Fibroblast of skin of abdomen (primary cell): Measurements from ENCODE around the gene WFDC9.
"Not testable (repeated sequence)": the region's sequence is repeated elsewhere in the genome, so short reads cannot be mapped to it uniquely, and the experiment has no call there.

ENCODE experiments used
- DNase-seq: peaks from one replicate; pipeline ENCODE4 v3.0.0-alpha.2; 2013

WFDC9 gene

DNA sequence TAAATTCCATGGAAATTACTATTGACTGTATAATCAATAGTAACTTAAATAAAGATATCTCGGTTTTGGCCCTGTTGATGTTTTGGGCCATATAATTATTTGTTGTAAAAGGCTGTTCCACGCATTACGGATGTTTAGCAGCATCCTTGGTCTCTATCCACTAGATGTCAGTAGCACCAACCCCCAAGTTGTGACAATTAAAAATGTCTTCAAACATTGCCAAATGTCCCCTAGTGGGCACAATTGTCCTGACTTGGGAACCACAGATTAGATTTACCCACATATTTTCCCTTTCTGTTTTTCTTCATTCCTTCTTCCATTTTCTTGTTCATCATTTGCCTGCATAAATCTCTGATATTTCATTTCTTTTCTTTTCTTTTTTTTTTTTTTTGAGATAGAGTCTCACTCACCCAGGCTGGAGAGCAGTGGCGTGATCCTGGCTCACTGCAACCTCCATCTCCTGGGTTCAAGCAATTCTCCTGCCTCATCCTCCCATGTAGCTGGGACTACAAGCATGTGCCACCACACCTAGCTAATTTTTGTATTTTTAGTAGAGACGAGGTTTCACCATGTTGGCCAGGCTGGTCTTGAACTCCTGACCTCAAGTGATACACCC, 38.4 kb downstream of the WFDC9 start:
- DNase-seq: peak; percentile 40

DNA sequence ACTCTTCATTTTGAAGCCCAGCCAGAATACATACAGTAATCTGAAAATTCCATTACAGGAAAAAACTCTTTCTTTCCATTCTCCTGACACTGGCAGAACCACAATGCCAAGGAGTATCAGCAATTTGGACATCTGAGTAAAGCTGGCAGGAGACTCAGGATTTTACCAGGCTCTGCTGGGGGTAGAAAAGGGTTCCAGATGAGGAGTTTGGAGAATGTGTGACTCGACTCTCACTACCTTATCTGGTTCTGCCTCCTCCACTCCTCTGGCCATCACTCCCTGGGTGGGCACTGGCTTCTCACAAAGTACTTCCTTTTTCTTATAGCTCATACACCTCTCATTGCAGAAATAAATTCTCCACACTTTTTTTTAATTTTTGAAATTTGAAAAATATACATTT, 41.4 kb downstream of the WFDC9 start:
- DNase-seq: no peak

DNA sequence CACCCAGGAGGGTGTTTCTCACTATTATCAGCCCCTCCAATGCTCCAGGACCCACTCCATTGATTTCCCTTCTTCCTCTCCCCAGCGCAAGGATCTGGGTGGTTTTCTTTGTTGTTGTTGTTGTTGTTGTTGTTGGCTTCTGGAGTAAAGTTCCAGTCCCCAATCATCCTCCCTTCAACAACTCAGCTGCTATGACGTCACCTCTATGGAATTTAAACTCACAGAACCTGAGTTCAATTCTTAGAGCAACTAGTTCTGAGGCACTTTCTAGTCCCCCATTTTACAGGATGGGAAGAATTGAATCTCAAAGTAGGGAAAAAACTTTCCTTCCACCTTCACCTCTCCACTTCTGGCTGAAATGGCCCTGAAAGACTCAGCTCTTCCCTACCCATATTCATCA, 42.3 kb downstream of the WFDC9 start:
- no peak for DNase-seq

GRCh38 chr20:45585986-45586385, 45.1 kb downstream of the WFDC9 start:
- not testable (repeated sequence) for DNase-seq

DNA sequence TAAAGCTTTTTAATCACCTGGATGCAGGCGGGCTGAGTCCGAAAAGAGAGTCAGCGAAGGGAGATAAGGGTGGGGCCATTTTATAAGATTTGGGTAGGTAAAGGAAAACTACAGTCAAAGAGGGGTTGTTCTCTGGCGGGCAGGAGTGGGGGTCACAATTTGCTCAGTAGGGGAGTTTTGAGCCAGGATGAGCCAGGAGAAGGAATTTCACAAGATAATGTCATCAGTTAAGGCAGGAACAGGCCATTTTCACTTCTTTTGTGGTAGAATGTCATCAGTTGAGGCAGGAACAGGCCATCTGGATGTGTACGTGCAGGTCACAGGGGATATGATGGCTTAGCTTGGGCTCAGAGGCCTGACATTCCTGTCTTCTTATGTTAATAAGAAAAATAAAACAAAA, 46.8 kb downstream of the WFDC9 start:
- not testable (repeated sequence) for DNase-seq

DNA sequence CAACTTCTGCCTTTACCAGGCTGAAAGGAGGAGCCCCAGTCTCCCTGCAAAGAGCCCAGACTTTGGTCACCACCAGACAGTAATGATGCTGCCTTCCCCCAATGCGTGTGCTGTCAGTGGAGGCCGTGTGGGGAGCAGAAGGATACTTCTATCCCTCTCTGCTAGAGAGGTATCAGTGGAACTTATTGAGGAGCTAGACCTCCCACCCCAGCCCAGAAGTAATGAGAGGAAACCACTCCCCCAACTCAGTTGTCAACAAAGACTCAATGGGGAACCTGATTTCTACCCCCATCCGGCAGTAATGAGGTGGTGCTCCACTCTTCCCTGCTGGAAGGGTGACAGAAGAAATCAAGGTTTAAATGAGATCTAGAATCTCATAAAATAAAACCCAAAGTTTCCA, 47.6 kb downstream of the WFDC9 start:
- DNase-seq: no peak

- no peak for DNase-seq
Observed at GRCh38 chr20:45581702-45582101, 49.4 kb downstream of the WFDC9 start.

DNA sequence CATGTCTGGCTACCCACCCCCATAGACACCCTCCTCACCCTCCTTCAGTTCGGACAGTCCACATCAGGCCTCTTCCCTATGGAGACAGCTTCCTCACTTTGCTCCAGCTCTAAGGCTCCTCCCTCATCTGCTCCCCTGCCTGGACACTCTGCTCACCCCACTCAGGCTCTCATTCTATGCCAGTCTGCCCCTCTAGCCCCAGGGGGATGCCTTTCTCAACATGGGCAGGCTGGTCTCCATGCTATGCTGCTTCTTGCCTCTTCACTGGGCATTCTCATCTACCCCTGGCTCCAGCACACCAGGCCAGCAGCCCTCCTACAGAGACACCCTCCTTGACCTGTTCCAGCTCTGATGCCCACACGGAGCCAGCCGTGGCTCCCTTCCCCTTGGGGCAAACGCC, 51.9 kb downstream of the WFDC9 start, which contains the start of gene WFDC8:
Gene WFDC8, minus strand, starts transcription at position 101 of the 400 bp plus-strand sequence. Its CDS starts 37 bp downstream, at position 64.
- no peak for DNase-seq

- no peak for DNase-seq
Observed at GRCh38 chr20:45578231-45578630, 52.9 kb downstream of the WFDC9 start.

GRCh38 chr20:45576995-45577394, 54.1 kb downstream of the WFDC9 start:
- DNase-seq: peak; percentile 4

GRCh38 chr20:45575931-45576330, 55.2 kb downstream of the WFDC9 start:
- DNase-seq: no peak

DNA sequence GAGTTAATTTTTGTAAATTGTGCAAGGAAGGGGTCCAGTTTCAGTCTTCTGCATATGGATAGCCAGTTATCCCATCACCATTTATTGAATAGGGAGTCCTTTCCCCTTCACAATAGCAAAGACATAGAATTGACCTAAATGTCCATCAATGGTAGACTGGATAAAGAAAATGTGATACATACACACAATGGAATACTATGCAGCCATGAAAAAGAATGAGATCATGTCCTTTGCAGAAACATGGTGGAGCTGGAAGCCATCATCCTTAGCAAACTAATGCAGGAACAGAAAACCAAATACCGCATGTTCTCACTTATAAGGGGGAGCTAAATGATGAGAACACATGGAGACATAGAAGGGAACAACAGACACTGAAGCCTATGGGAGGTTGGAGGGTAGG, 61.4 kb downstream of the WFDC9 start:
- not testable (repeated sequence) for DNase-seq

DNA sequence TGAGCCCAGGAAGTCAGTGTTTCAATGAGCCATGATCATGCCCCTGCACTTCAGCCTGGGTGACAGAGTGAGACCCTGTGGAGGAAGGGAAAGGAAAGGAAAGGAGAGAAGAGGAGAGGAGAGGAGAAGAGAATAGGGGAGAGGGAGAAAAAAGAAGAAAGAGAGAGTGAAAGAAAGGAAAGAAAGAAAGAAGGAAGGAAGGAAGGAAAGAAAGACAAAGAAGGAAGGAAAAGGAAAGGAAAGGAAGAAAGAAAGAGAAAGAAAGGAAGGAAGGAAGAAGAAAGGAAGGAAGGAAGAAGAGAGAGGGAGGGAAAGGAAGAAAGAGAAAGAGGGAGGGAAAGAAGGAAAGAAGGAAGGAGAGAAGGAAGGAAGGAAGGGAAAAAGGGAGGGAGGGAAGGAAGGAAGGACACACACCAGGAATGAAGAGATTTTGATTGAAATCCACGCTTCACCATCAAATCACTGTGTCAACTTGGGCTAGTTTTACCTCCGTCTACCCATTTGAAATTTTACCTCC, 66.3 kb downstream of the WFDC9 start:
- DNase-seq: no peak
